H1 (cell line): ENCODE data around the gene ROBO2. TPM values are rescaled to one million over a fixed set of nuclear protein-coding genes. Genes with fewer than 3 reads are reported as not detected.

Experiments
- CTCF ChIA-PET: fragments of 300-600 bp; sonication (Branson Sonifier 250); formaldehyde crosslinking; loops from one replicate; lab custom pipeline; 2021; ENCODE audit not compliant: partially characterized antibody; lab: Charles Lee
- POLR2A ChIA-PET: fragments of 300-600 bp; sonication (Branson Sonifier 250); formaldehyde crosslinking; loops from one replicate; lab custom pipeline; 2021; ENCODE audit warnings: inconsistent platforms; ENCODE audit not compliant: partially characterized antibody; lab: Charles Lee
- DNase-seq, 2 experiments: peaks; one replicate each; pipeline versions ENCODE4 v3.0.0 to v3.0.0-alpha.2; 2010 to 2022; ENCODE audit warnings: low spot score in 2 of 2, low read depth in 1 of 2, mixed read lengths in 1 of 2
- FAIRE-seq: peaks from 2 replicates; lab custom pipeline; 2011; peaks lifted over from hg19 to GRCh38; lab: Jason Lieb, UNC
- H2AFZ ChIP-seq: 2 replicates; pipeline ENCODE4 v1.8.1; 2012; ENCODE audit warnings: low read length, inconsistent platforms
- H2AK5ac ChIP-seq: 2 replicates; pipeline ENCODE4 v1.6.1; 2013; ENCODE audit warnings: low read depth, low read length
- H2BK120ac ChIP-seq: replicated peaks from 2 replicates; pipeline ENCODE3; 2013; ENCODE audit warnings: low read depth, low read length, inconsistent platforms
- H2BK12ac ChIP-seq: 2 replicates; pipeline ENCODE4 v1.6.1; 2013; ENCODE audit warnings: low read depth, low read length
- H2BK15ac ChIP-seq: 2 replicates; pipeline ENCODE4 v1.6.1; 2013; ENCODE audit warnings: low read length
- H2BK20ac ChIP-seq: 2 replicates; pipeline ENCODE4 v1.6.1; 2013; ENCODE audit warnings: low read length
- H2BK5ac ChIP-seq: 2 replicates; pipeline ENCODE4 v1.6.1; 2013; ENCODE audit warnings: low read depth, low read length
- H3K14ac ChIP-seq: 2 replicates; pipeline ENCODE4 v1.6.1; 2013; ENCODE audit warnings: inconsistent platforms; ENCODE audit not compliant: insufficient read length
- H3K18ac ChIP-seq: 2 replicates; pipeline ENCODE4 v1.6.1; 2013; ENCODE audit warnings: low read length; ENCODE audit errors: extremely low read depth
- H3K23ac ChIP-seq: 2 replicates; pipeline ENCODE4 v1.6.1; 2013; ENCODE audit warnings: inconsistent platforms; ENCODE audit not compliant: insufficient read length
- H3K23me2 ChIP-seq: 2 replicates; pipeline ENCODE4 v1.6.1; 2013; ENCODE audit warnings: low read depth, low read length
- H3K27ac ChIP-seq: 2 replicates; pipeline ENCODE4 v1.6.1; 2011; ENCODE audit warnings: low read depth, low read length, inconsistent platforms
- H3K27me3 ChIP-seq, 4 experiments: replicated peaks in 1 of 4; 1 replicate in 1 of 4; 2 replicates in 3 of 4; pipeline versions ENCODE4 v1.6.1 to v1.8.1; 2011 to 2013; ENCODE audit warnings: low read length in 3 of 4, mild to moderate bottlenecking in 3 of 4, inconsistent platforms in 2 of 4, mixed read lengths in 2 of 4, moderate library complexity in 1 of 4; ENCODE audit not compliant: control insufficient read depth in 3 of 4, insufficient read depth in 3 of 4; ENCODE audit errors: extremely low read depth in 1 of 4
- H3K36me3 ChIP-seq, 4 experiments: 2 replicates each; pipeline versions ENCODE4 v1.6.1 to v1.8.1; 2011 to 2013; ENCODE audit warnings: mild to moderate bottlenecking in 4 of 4, low read length in 3 of 4, moderate library complexity in 2 of 4, control low read depth in 1 of 4, inconsistent platforms in 1 of 4; ENCODE audit not compliant: insufficient read depth in 4 of 4, control insufficient read depth in 2 of 4
- H3K4ac ChIP-seq: replicated peaks from 2 replicates; pipeline ENCODE3; 2013; ENCODE audit warnings: low read length, low read depth, mixed read lengths, inconsistent platforms; ENCODE audit not compliant: insufficient read length
- H3K4me1 ChIP-seq, 4 experiments: replicated peaks in 1 of 4; 1 replicate in 1 of 4; 2 replicates in 3 of 4; pipeline versions ENCODE4 v1.6.1 to v1.8.1; 2011 to 2013; ENCODE audit warnings: low read length in 3 of 4, inconsistent platforms in 2 of 4, mixed read lengths in 1 of 4; ENCODE audit not compliant: insufficient read depth in 4 of 4, control insufficient read depth in 3 of 4
- H3K4me2 ChIP-seq, 2 experiments: 2 replicates each; pipeline versions ENCODE4 v1.6.1 to v1.8.1; 2011 to 2013; ENCODE audit warnings: low read depth in 2 of 2, low read length in 2 of 2, control low read depth in 1 of 2, inconsistent platforms in 1 of 2, mild to moderate bottlenecking in 1 of 2; ENCODE audit not compliant: insufficient read depth in 1 of 2
- H3K4me3 ChIP-seq, 4 experiments: fragments of 200-600, 300-600 bp in 1 of 4; sonication (generic), shearing (Covaris generic), sonication (Bioruptor Twin) in 1 of 4; 2 replicates each; pipeline versions ENCODE4 v1.5.1 to v1.8.1; 2011 to 2016; ENCODE audit warnings: low read length in 4 of 4, low read depth in 3 of 4, control low read depth in 2 of 4, inconsistent platforms in 2 of 4, mild to moderate bottlenecking in 2 of 4, mixed read lengths in 1 of 4, moderate library complexity in 1 of 4; ENCODE audit not compliant: insufficient read depth in 2 of 4; ENCODE audit errors: extremely low read depth in 1 of 4
- H3K56ac ChIP-seq: replicated peaks from 2 replicates; pipeline ENCODE3; 2013; ENCODE audit warnings: low read depth, mild to moderate bottlenecking, mixed read lengths, low read length, inconsistent platforms; ENCODE audit not compliant: insufficient read length
- H3K79me1 ChIP-seq: 2 replicates; pipeline ENCODE4 v1.6.1; 2013; ENCODE audit warnings: low read depth, low read length, control low read depth
- H3K79me2 ChIP-seq, 2 experiments: 2 replicates each; pipeline versions ENCODE4 v1.6.1 to v1.8.1; 2012 to 2013; ENCODE audit warnings: low read length in 2 of 2, mild to moderate bottlenecking in 2 of 2, inconsistent platforms in 1 of 2; ENCODE audit not compliant: insufficient read depth in 2 of 2, control insufficient read depth in 1 of 2
- H3K9ac ChIP-seq, 4 experiments: replicated peaks in 1 of 4; 1 replicate in 1 of 4; 2 replicates in 3 of 4; pipeline versions ENCODE4 v1.6.1 to v1.8.1; 2011 to 2013; ENCODE audit warnings: low read depth in 3 of 4, low read length in 3 of 4, control low read depth in 2 of 4, mild to moderate bottlenecking in 2 of 4, moderate library complexity in 2 of 4, inconsistent platforms in 1 of 4; ENCODE audit errors: extremely low read depth in 1 of 4
- H3K9me3 ChIP-seq, 2 experiments: 2 replicates each; pipeline versions ENCODE4 v1.6.1 to v1.8.1; 2012 to 2013; ENCODE audit warnings: mild to moderate bottlenecking in 2 of 2, moderate library complexity in 2 of 2, control low read depth in 1 of 2, inconsistent platforms in 1 of 2, low read depth in 1 of 2, low read length in 1 of 2, mixed read lengths in 1 of 2; ENCODE audit not compliant: insufficient read depth in 2 of 2
- H4K20me1 ChIP-seq, 2 experiments: replicated peaks in 1 of 2; 2 replicates each; pipeline versions ENCODE3 to v1.8.1; 2011 to 2013; ENCODE audit warnings: inconsistent platforms in 2 of 2, low read length in 2 of 2, mild to moderate bottlenecking in 1 of 2; ENCODE audit not compliant: insufficient read depth in 2 of 2, control insufficient read depth in 1 of 2
- H4K5ac ChIP-seq: 2 replicates; pipeline ENCODE4 v1.6.1; 2013; ENCODE audit warnings: low read length, low read depth, mixed read lengths, inconsistent platforms; ENCODE audit not compliant: insufficient read length
- H4K8ac ChIP-seq: 2 replicates; pipeline ENCODE4 v1.8.0; 2013; ENCODE audit warnings: mild to moderate bottlenecking, moderate library complexity, low read length, inconsistent platforms; ENCODE audit not compliant: insufficient read depth; ENCODE audit errors: extremely low read depth
- H4K91ac ChIP-seq: replicated peaks from 2 replicates; pipeline ENCODE3; 2013; ENCODE audit warnings: low read length, mixed read lengths, inconsistent platforms; ENCODE audit not compliant: insufficient read length
- ASH2L ChIP-seq: fragments of 200-600, 300-600 bp; sonication (generic); IDR thresholded peaks from one replicate; pipeline ENCODE4 v1.7.1; 2017; ENCODE audit warnings: low read length
- BRCA1 ChIP-seq: IDR thresholded peaks from 2 replicates; pipeline ENCODE4 v1.6.1; 2012; ENCODE audit warnings: low read depth, low read length, improper control_type of control experiment
- KDM5A ChIP-seq: fragments of 200-600 bp; IDR thresholded peaks from 2 replicates; pipeline ENCODE4 v1.7.1; 2012; ENCODE audit warnings: mild to moderate bottlenecking, low read length, inconsistent platforms, mixed read lengths
- RNF2 ChIP-seq: fragments of 200-900, 300-1000 bp; sonication (generic); IDR thresholded peaks from 2 replicates; pipeline ENCODE4 v1.7.1; 2016; ENCODE audit warnings: borderline replicate concordance, low read depth, mild to moderate bottlenecking, antibody characterized with exemption, low read length; ENCODE audit not compliant: poor library complexity, severe bottlenecking; ENCODE audit errors: missing control alignments
- WGBS, 2 experiments: shearing (Covaris generic) in 1 of 2; methylation state at CpG; one replicate each; pipeline versions ENCODE4 v1.1.6 to v1.1.7; 2013 to 2015; ENCODE audit warnings: low lambda C conversion rate in 2 of 2, mixed read lengths in 2 of 2, inconsistent platforms in 1 of 2, low coverage in 1 of 2, missing lambda C conversion rate in 1 of 2; ENCODE audit not compliant: insufficient replicate concordance in 2 of 2, insufficient coverage in 1 of 2, insufficient read length in 1 of 2; ENCODE audit errors: extremely low coverage in 1 of 2, missing lambda C conversion rate in 1 of 2; 5-methylcytosine and 5-hydroxymethylcytosine counted together
- polyA plus RNA-seq, 7 experiments: library from polyadenylated mRNA; depleted of rRNA in 3 of 7; stranded (reverse) in 5 of 7; unstranded in 2 of 7; fragments of >200 nt in 5 of 7; fragments of 200-250 nt in 2 of 7; gene quantifications; 1 replicate in 5 of 7; 2 replicates in 1 of 7; 4 replicates in 1 of 7; pipeline versions ENCODE4 v1.2.1 to v1.2.3, GENCODE V29; 2011 to 2013; ENCODE audit warnings: missing spikeins in 2 of 7, mixed read lengths in 2 of 7
- total RNA-seq: library from RNA; stranded (reverse); fragmentation: NEBNext Ultra II Directional; extraction: Animal tissue kit (Norgen Biotek cat#: 25700); gene quantifications from 2 replicates; pipeline ENCODE4 v1.2.1, GENCODE V29; 2021
- TF ChIP-seq, protein P1 (sequence below): IDR thresholded peaks from 2 replicates; pipeline ENCODE4 v1.6.1; 2011; ENCODE audit warnings: low read length, improper control_type of control experiment

ROBO2 gene
- total and polyA plus RNA-seq, 2 of the 8 experiments (the other 6 are each of a cell fraction or from before 2014, with no cell fraction given): 1.5 to 2.9 TPM

GRCh38 chr3:77279276-77279675 lies 239.4 kb downstream of the ROBO2 start:
- Histone ChIP-seq H2AFZ (no peak overlapping the region), H3K23ac (no peak overlapping the region), H3K14ac (no peak overlapping the region), H3K36me3 (no peaks in the 10 kb centered on the region), H3K4ac (no peak overlapping the region), H2BK5ac (no peak overlapping the region), H3K27me3 (no peaks in the 10 kb centered on the region), H3K79me1 (no peaks in the 10 kb centered on the region), H4K20me1 (no peaks in the 10 kb centered on the region), H3K4me3 (no peak overlapping the region), H3K23me2 (no peaks in the 10 kb centered on the region), H3K27ac (no peak overlapping the region), H2BK15ac (no peak overlapping the region), H3K56ac (no peak overlapping the region), H3K9me3 (no peaks in the 10 kb centered on the region), H2BK20ac (no peak overlapping the region), H2BK120ac (no peak overlapping the region), H2AK5ac (no peak overlapping the region), H3K4me2 (no peak overlapping the region), H4K5ac (no peak overlapping the region), H3K4me1 (peaks cover 0 to 5% (median 2%) of the 10 kb centered on the region in 4 experiments; a peak in 2 of 7 replicates), H3K79me2 (no peaks in the 10 kb centered on the region), H2BK12ac (no peak overlapping the region), H4K91ac (no peak overlapping the region), H4K8ac (no peak overlapping the region), H3K9ac (no peak overlapping the region), H3K18ac (no peak overlapping the region)
- no peak for FAIRE-seq
- TF ChIP-seq KDM5A (no peak), BRCA1 (no peak), ASH2L (no peak), RNF2 (no peak)
- TF ChIP-seq, protein P1, sequence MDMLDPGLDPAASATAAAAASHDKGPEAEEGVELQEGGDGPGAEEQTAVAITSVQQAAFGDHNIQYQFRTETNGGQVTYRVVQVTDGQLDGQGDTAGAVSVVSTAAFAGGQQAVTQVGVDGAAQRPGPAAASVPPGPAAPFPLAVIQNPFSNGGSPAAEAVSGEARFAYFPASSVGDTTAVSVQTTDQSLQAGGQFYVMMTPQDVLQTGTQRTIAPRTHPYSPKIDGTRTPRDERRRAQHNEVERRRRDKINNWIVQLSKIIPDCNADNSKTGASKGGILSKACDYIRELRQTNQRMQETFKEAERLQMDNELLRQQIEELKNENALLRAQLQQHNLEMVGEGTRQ: no peak
- DNase-seq: no peak
- 50% methylated on average over 2 of the region's 2 CpGs; no CpG with 5 or more reads in 1 of the 2 experiments for WGBS, 2 experiments
- POLR2A ChIA-PET: no interaction called here
- CTCF ChIA-PET: no interaction called here
